Camera-type eye (tissue), 1 donor: ENCODE measurements around the gene GPR119. TPM values are rescaled to one million over a fixed set of nuclear protein-coding genes. Genes with fewer than 3 reads are reported as not detected.

Experiments
- total RNA-seq: library from RNA; depleted of rRNA; stranded (reverse); fragments of >200 nt; gene quantifications from one replicate; pipeline ENCODE4 v1.2.3, GENCODE V29; 2014

The GPR119 gene
- not detected for total RNA-seq

GRCh38 chrX:130385520-130385919 is at the start of gene GPR119:
Gene GPR119 (minus strand): TSS chrX:130385674. CDS start chrX:130385447, 227 bp downstream.

GRCh38 chrX:130401415-130402207 is 16.1 kb upstream of the GPR119 start, which contains the start of gene RBMX2:
Gene RBMX2 (plus strand): TSS chrX:130401987. CDS start chrX:130402033, 46 bp downstream.

GRCh38 chrX:130339408-130340222 is 45.9 kb downstream of the GPR119 start, which contains the start of gene SLC25A14:
Gene SLC25A14 (plus strand): TSS chrX:130339919. CDS start chrX:130340279, 360 bp downstream.

Other genes with a start within 250 kb of the GPR119 start
- 20.5 TPM for gene AIFM1, start 219.8 kb downstream of the GPR119 start, total RNA-seq
- gene RAB33A, start 213.7 kb downstream of the GPR119 start, total RNA-seq, result 8.0 TPM
- 9.8 TPM for gene ZNF280C, start 116.8 kb downstream of the GPR119 start, total RNA-seq
- gene SLC25A14, start 45.8 kb downstream of the GPR119 start, total RNA-seq, result 29.0 TPM
- gene RBMX2, start 16.3 kb upstream of the GPR119 start, total RNA-seq, result 19.4 TPM